Right lobe of liver (tissue), 6 donors: Measurements from ENCODE around the gene RIT1. TPM values are rescaled to one million over a fixed set of nuclear protein-coding genes. Genes with fewer than 3 reads are reported as not detected.

Experiments used
- ATAC-seq, 4 donors: fragments of 200-7000 bp; cut with Tn5 transposase; one replicate each; pipeline ENCODE4 v1.9.1; 2020; ENCODE audit warnings: mild to moderate bottlenecking in 4 of 4, moderate library complexity in 4 of 4
- DNase-seq, 3 donors: peaks; one replicate each; pipeline ENCODE4 v3.0.0-alpha.2; 2020
- H3K27ac ChIP-seq, 3 donors: fragments of 200-600 bp; one replicate each; pipeline ENCODE4 v1.8.0; 2022
- H3K27me3 ChIP-seq, 2 donors: fragments of 200-600 bp; one replicate each; pipeline ENCODE4 v1.8.0; 2022
- H3K36me3 ChIP-seq, 4 donors: fragments of 200-600 bp; sonication (generic) in 1 of 4; one replicate each; pipeline versions ENCODE4 v1.5.1 to v1.8.0; 2017 to 2022; ENCODE audit warnings: control low read depth in 1 of 4
- H3K4me1 ChIP-seq, 4 donors: fragments of 200-600 bp; sonication (generic) in 1 of 4; one replicate each; pipeline versions ENCODE4 v1.5.1 to v1.8.0; 2017 to 2022; ENCODE audit warnings: control low read depth in 1 of 4
- H3K4me3 ChIP-seq, 3 donors: fragments of 200-600 bp; one replicate each; pipeline ENCODE4 v1.8.0; 2022
- H3K9me3 ChIP-seq, 4 donors: fragments of 200-600 bp; sonication (generic) in 1 of 4; one replicate each; pipeline versions ENCODE4 v1.5.1 to v1.8.0; 2017 to 2022; ENCODE audit warnings: control low read depth in 1 of 4
- CTCF ChIP-seq, 4 donors: fragments of 200-600 bp in 3 of 4; fragments of 450-650 bp in 1 of 4; IDR thresholded peaks; one replicate each; pipeline versions ENCODE4 v1.5.1 to v1.8.0; 2016 to 2022; ENCODE audit warnings: antibody characterized with exemption in 4 of 4, mild to moderate bottlenecking in 2 of 4
- POLR2A ChIP-seq: fragments of 450-650 bp; IDR thresholded peaks from one replicate; pipeline ENCODE4 v1.6.1; 2017; ENCODE audit warnings: antibody characterized with exemption, mild to moderate bottlenecking
- WGBS: methylation state at CpG from one replicate; pipeline ENCODE4 v1.1.6; 2018; ENCODE audit warnings: low coverage, low lambda C conversion rate; ENCODE audit not compliant: insufficient coverage; ENCODE audit errors: missing lambda C conversion rate; 5-methylcytosine and 5-hydroxymethylcytosine counted together
- intact Hi-C, 2 donors: fragments of 100-400 bp; cut with DNase I; formaldehyde crosslinking; loops; one replicate each; pipeline versions ENCODE4 v1.11.2 to v1.14.1; 2022
- total RNA-seq, 6 experiments: library from RNA; depleted of rRNA in 2 of 6; stranded (reverse); fragments of >200 nt in 2 of 6; fragmentation: NEBNext Ultra II Directional in 3 of 6; extraction: Animal tissue kit (Norgen Biotek cat#: 25700) in 3 of 6; gene quantifications; one replicate each; pipeline versions ENCODE4 v1.1.0 to v1.2.4, GENCODE V29; 2016 to 2023
- donor health status: DM: no; HTN: yes; CAD: no.
- donor health status: DM: no; HTN: no; CAD: no.
- donor health status: DM: no; HTN: no; CAD: no.
- donor health status: DM: no; HTN: yes; CAD: no.
- donor health status: DM: no; HTN: yes; CAD: no.

Gene RIT1
- total RNA-seq, 6 experiments from 2014 or later: 4.9 to 28.3 (median 11.3) TPM

- H3K36me3 ChIP-seq: peaks cover 0 to 30% (median 6%) of the 10 kb centered on the region in 4 donors
Observed at GRCh38 chr1:155947292-155947691, 36.1 kb upstream of the RIT1 start.

GRCh38 chr1:155946633-155947219 is 35.6 kb upstream of the RIT1 start:
- intact Hi-C loops: no loop called here
- H3K4me3 ChIP-seq: no peak overlapping the region
- 59% methylated on average over 8 of the region's 8 CpGs for WGBS
- H3K9me3 ChIP-seq: no peaks in the 10 kb centered on the region
- DNase-seq (no peak), ATAC-seq (no peak)
- no peaks in the 10 kb centered on the region for H3K27me3 ChIP-seq
- TF ChIP-seq POLR2A: no peak
- no peak for TF ChIP-seq CTCF (IDR thresholded peaks at IDR 0.05)
- no peaks in the 10 kb centered on the region for H3K4me1 ChIP-seq
- H3K27ac ChIP-seq: no peak overlapping the region
- peaks cover 0 to 24% (median 4%) of the 10 kb centered on the region in 4 donors for H3K36me3 ChIP-seq

More at GRCh38 chr1:155947292-155947691, 36.1 kb upstream of the RIT1 start:
- no peak for TF ChIP-seq CTCF (IDR thresholded peaks at IDR 0.05)
- no peak for TF ChIP-seq POLR2A
- DNase-seq: no peak
- intact Hi-C loops: no loop called here
- H3K27ac ChIP-seq: no peak overlapping the region
- H3K4me3 ChIP-seq: no peak overlapping the region
- WGBS: 74% methylated on average over 2 of the region's 4 CpGs
- H3K27me3 ChIP-seq: no peaks in the 10 kb centered on the region
- H3K4me1 ChIP-seq: no peaks in the 10 kb centered on the region
- no peaks in the 10 kb centered on the region for H3K9me3 ChIP-seq
- ATAC-seq: no peak

- DNase-seq: no peak
- intact Hi-C loops: loop anchor here in 1 of 2 donors (5.0 kb wide), 1 partner anchor 38 kb away; no protein-coding TSS in a partner anchor
- Histone ChIP-seq H3K27me3 (no peaks in the 10 kb centered on the region), H3K27ac (no peak overlapping the region), H3K4me3 (no peak overlapping the region), H3K36me3 (peaks cover 0 to 14% (median 2%) of the 10 kb centered on the region in 4 donors), H3K9me3 (no peaks in the 10 kb centered on the region), H3K4me1 (peaks cover 0 to 9% (median 3%) of the 10 kb centered on the region in 4 donors)
- ATAC-seq: no peak
- 27% methylated on average over 1 of the region's 6 CpGs for WGBS
- TF ChIP-seq POLR2A (no peak), CTCF (IDR thresholded peaks at IDR 0.05) (no peak)
Observed at GRCh38 chr1:155944444-155944799, 33.3 kb upstream of the RIT1 start.

- Histone ChIP-seq H3K36me3 (peaks cover 0 to 4% (median 1%) of the 10 kb centered on the region in 4 donors), H3K27me3 (no peaks in the 10 kb centered on the region), H3K4me3 (no peak overlapping the region), H3K4me1 (peaks cover 0 to 9% (median 3%) of the 10 kb centered on the region in 4 donors), H3K27ac (no peak overlapping the region), H3K9me3 (no peaks in the 10 kb centered on the region)
- TF ChIP-seq POLR2A: no peak
- DNase-seq (no peak), ATAC-seq (no peak)
- no CpG with 5 or more reads among the region's 11 CpGs for WGBS
- intact Hi-C loops: loop anchor here in 1 of 2 donors (5.0 kb wide), 1 partner anchor 40 kb away; no protein-coding TSS in a partner anchor
Observed at GRCh38 chr1:155942578-155943141, 31.5 kb upstream of the RIT1 start.

- Histone ChIP-seq H3K27me3 (no peaks in the 10 kb centered on the region), H3K27ac (no peak overlapping the region), H3K36me3 (no peaks in the 10 kb centered on the region), H3K9me3 (no peaks in the 10 kb centered on the region), H3K4me1 (peaks cover 0 to 9% (median 3%) of the 10 kb centered on the region in 4 donors), H3K4me3 (no peak overlapping the region)
- WGBS: 100% methylated on average over 4 of the region's 29 CpGs
- ATAC-seq (no peak), DNase-seq (no peak)
- intact Hi-C loops: loop anchor here in 1 of 2 donors (5.0 kb wide), 1 partner anchor 40 kb away; no protein-coding TSS in a partner anchor
- TF ChIP-seq CTCF (IDR thresholded peaks at IDR 0.05): no peak
- TF ChIP-seq POLR2A: no peak
Observed at GRCh38 chr1:155941845-155942531, 30.8 kb upstream of the RIT1 start.
